A549 (cell line): ENCODE results near the gene SORCS2. TPM values are rescaled to one million over a fixed set of nuclear protein-coding genes. Genes with fewer than 3 reads are reported as not detected.

Source experiments
- ATAC-seq, 2 experiments: fragments of 200-7000 bp in 1 of 2; fragments of >200 bp in 1 of 2; cut with Nextera tagmentation in 1 of 2; cut with Tn5 transposase in 1 of 2; 3 replicates each; pipeline versions ENCODE4 v1.8.0 to v1.9.1; 2018 to 2020; ENCODE audit warnings: mild to moderate bottlenecking in 1 of 2, moderate library complexity in 1 of 2
- CTCF ChIA-PET: fragments of 300-600 bp; sonication (Branson Sonifier 250); formaldehyde crosslinking; extraction: SDS; loops from one replicate; lab custom pipeline; 2021; ENCODE audit warnings: antibody characterized with exemption, inconsistent platforms; lab: Yijun Ruan, JAX
- POLR2A ChIA-PET: fragments of 350-600 bp; formaldehyde crosslinking; extraction: SDS; loops from one replicate; lab custom pipeline; 2021; ENCODE audit warnings: antibody characterized with exemption, inconsistent platforms; lab: Yijun Ruan, JAX
- DNase-seq, 2 experiments: peaks; one replicate each; pipeline versions ENCODE4 v3.0.0 to v3.0.0-alpha.2; 2011 to 2016; ENCODE audit warnings: low read depth in 1 of 2, low spot score in 1 of 2
- FAIRE-seq: peaks from 2 replicates; lab custom pipeline; 2011; peaks lifted over from hg19 to GRCh38; lab: Jason Lieb, UNC
- H3K27ac ChIP-seq, 2 experiments: fragments of >200 bp; sonication (Bioruptor Twin); formaldehyde crosslinking; 3 replicates each; pipeline ENCODE4 v1.5.1; 2016 to 2017
- H3K4me1 ChIP-seq: fragments of >200 bp; sonication (Bioruptor Twin); formaldehyde crosslinking; 3 replicates; pipeline ENCODE4 v1.6.1; 2016
- H3K4me2 ChIP-seq: fragments of >200 bp; sonication (Bioruptor Twin); formaldehyde crosslinking; 3 replicates; pipeline ENCODE4 v1.6.1; 2016
- H3K4me3 ChIP-seq: fragments of >200 bp; sonication (Bioruptor Twin); formaldehyde crosslinking; 3 replicates; pipeline ENCODE4 v1.5.1; 2016
- H3K9me3 ChIP-seq: fragments of >200 bp; sonication (Bioruptor Twin); formaldehyde crosslinking; 3 replicates; pipeline ENCODE4 v1.6.1; 2016
- BCL3 ChIP-seq: fragments of >200 bp; sonication (Bioruptor Twin); formaldehyde crosslinking; IDR thresholded peaks from 3 replicates; pipeline ENCODE4 v1.6.1; 2016
- BHLHE40 ChIP-seq: IDR thresholded peaks from 2 replicates; pipeline ENCODE4 v1.6.1; 2012; ENCODE audit warnings: low read depth, low read length, inconsistent platforms
- CBX2 ChIP-seq: fragments of 200-600 bp; sonication (generic); IDR thresholded peaks from 2 replicates; pipeline ENCODE4 v1.6.1; 2016; ENCODE audit warnings: low read depth, mild to moderate bottlenecking, borderline replicate concordance
- CBX8 ChIP-seq: fragments of 200-600 bp; sonication (generic); IDR thresholded peaks from 2 replicates; pipeline ENCODE4 v1.6.1; 2016
- ELK1 ChIP-seq: fragments of 150-350 bp; IDR thresholded peaks from 2 replicates; pipeline ENCODE4 v1.6.1; 2014; ENCODE audit warnings: low read depth, mild to moderate bottlenecking, low read length
- EP300 ChIP-seq, 2 experiments: fragments of >200 bp; sonication (Bioruptor Twin); formaldehyde crosslinking; IDR thresholded peaks; 2 replicates in 1 of 2; 3 replicates in 1 of 2; pipeline ENCODE4 v1.6.1; 2016 to 2017
- FOSL2 ChIP-seq, 2 experiments: fragments of 450-650 bp in 1 of 2; fragments of >200 bp in 1 of 2; sonication (Bioruptor Twin) in 1 of 2; formaldehyde crosslinking; IDR thresholded peaks; 2 replicates each; pipeline versions ENCODE4 v1.5.0 to v1.6.1; 2016 to 2020; ENCODE audit warnings: mild to moderate bottlenecking in 1 of 2, moderate library complexity in 1 of 2
- FOXS1 ChIP-seq: fragments of 250-450 bp; sonication (Bioruptor Pico); IDR thresholded peaks from 2 replicates; pipeline ENCODE4 v1.5.0; 2020; ENCODE audit warnings: mild to moderate bottlenecking, moderate library complexity
- HEYL ChIP-seq: fragments of 250-450 bp; sonication (Bioruptor Pico); IDR thresholded peaks from 2 replicates; pipeline ENCODE4 v1.8.0; 2021; ENCODE audit warnings: mild to moderate bottlenecking, moderate library complexity
- JUN ChIP-seq, 2 experiments: fragments of >200 bp; sonication (Bioruptor Twin); formaldehyde crosslinking; IDR thresholded peaks; 2 replicates in 1 of 2; 3 replicates in 1 of 2; pipeline ENCODE4 v1.6.1; 2016 to 2017
- JUNB ChIP-seq: fragments of >200 bp; sonication (Bioruptor Twin); formaldehyde crosslinking; IDR thresholded peaks from 2 replicates; pipeline ENCODE4 v1.6.1; 2016
- MYC ChIP-seq: IDR thresholded peaks from 2 replicates; pipeline ENCODE4 v1.6.1; 2012; ENCODE audit warnings: mild to moderate bottlenecking, inconsistent platforms, low read length, improper control_type of control experiment, borderline replicate concordance
- RARB ChIP-seq: fragments of 250-450 bp; sonication (Bioruptor Pico); IDR thresholded peaks from 2 replicates; pipeline ENCODE4 v1.8.0; 2021; ENCODE audit warnings: mild to moderate bottlenecking, moderate library complexity
- RFX5 ChIP-seq: fragments of 450-650 bp; IDR thresholded peaks from 2 replicates; pipeline ENCODE4 v1.7.1; 2014; ENCODE audit warnings: antibody characterized with exemption, mild to moderate bottlenecking, moderate library complexity
- TFCP2L1 ChIP-seq: fragments of 250-450 bp; sonication (Bioruptor Pico); IDR thresholded peaks from 2 replicates; pipeline ENCODE4 v1.5.0; 2021; ENCODE audit warnings: mild to moderate bottlenecking
- WGBS: methylation state at CpG from one replicate; pipeline ENCODE4 v1.1.6; 2017; ENCODE audit errors: missing lambda C conversion rate; 5-methylcytosine and 5-hydroxymethylcytosine counted together
- polyA plus RNA-seq, 4 experiments: library from polyadenylated mRNA; depleted of rRNA in 3 of 4; stranded (reverse); fragments of >200 nt; fragmentation: RNase III in 1 of 4; extraction: RNeasy Plus Mini Kit Qiagen cat#74134 plus additional on column Dnase treatment in 1 of 4; gene quantifications; 2 replicates in 3 of 4; 3 replicates in 1 of 4; pipeline ENCODE4 v1.2.3, GENCODE V29; 2011 to 2017
- TF ChIP-seq, protein P1 (sequence below): IDR thresholded peaks from 2 replicates; pipeline ENCODE4 v1.6.1; 2012; ENCODE audit warnings: low read depth, borderline replicate concordance
- TF ChIP-seq, protein P2 (sequence below): IDR thresholded peaks from 2 replicates; pipeline ENCODE4 v1.6.1; 2012

The SORCS2 gene
- polyA plus RNA-seq, 2 of the 4 experiments (the other 2 are of a cell fraction), result 1.4 to 4.6 TPM

- DNase-seq, result no peak
- POLR2A ChIA-PET, result no interaction called here
- no peak for FAIRE-seq
- no peak for TF ChIP-seq BHLHE40
- TF ChIP-seq, protein P1, sequence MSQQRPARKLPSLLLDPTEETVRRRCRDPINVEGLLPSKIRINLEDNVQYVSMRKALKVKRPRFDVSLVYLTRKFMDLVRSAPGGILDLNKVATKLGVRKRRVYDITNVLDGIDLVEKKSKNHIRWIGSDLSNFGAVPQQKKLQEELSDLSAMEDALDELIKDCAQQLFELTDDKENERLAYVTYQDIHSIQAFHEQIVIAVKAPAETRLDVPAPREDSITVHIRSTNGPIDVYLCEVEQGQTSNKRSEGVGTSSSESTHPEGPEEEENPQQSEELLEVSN, result no peak
- no peak for TF ChIP-seq JUNB
- TF ChIP-seq RARB (CRISPR knock-in tag), result no peak
- TF ChIP-seq CBX8, result no peak
- no peak for TF ChIP-seq BCL3
- TF ChIP-seq FOXS1 (CRISPR knock-in tag), result no peak
- TF ChIP-seq, protein P2, sequence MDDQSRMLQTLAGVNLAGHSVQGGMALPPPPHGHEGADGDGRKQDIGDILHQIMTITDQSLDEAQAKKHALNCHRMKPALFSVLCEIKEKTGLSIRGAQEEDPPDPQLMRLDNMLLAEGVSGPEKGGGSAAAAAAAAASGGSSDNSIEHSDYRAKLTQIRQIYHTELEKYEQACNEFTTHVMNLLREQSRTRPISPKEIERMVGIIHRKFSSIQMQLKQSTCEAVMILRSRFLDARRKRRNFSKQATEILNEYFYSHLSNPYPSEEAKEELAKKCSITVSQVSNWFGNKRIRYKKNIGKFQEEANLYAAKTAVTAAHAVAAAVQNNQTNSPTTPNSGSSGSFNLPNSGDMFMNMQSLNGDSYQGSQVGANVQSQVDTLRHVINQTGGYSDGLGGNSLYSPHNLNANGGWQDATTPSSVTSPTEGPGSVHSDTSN, result no peak
- TF ChIP-seq EP300 (IDR thresholded peaks at IDR 0.05), result no peak
- TF ChIP-seq HEYL, result no peak
- TF ChIP-seq FOSL2 (IDR thresholded peaks at IDR 0.05), result no peak
- TF ChIP-seq FOSL2 (CRISPR knock-in tag; IDR thresholded peaks at IDR 0.05), result no peak
- no peak for TF ChIP-seq MYC
- no peak for TF ChIP-seq ELK1
- H3K27ac ChIP-seq, result no peak overlapping the region
- 61% methylated on average over 4 of the region's 11 CpGs for WGBS
- no peaks in the 10 kb centered on the region for H3K4me1 ChIP-seq
- no peaks in the 10 kb centered on the region for H3K9me3 ChIP-seq
- ATAC-seq, result no peak
- no peak overlapping the region for H3K4me2 ChIP-seq
- CTCF ChIA-PET, result no interaction called here
- no peak overlapping the region for H3K4me3 ChIP-seq
Observed at GRCh38 chr4:7637971-7638370, 445.6 kb downstream of the SORCS2 start.

- no peaks in the 10 kb centered on the region for H3K4me1 ChIP-seq
Observed at GRCh38 chr4:7638489-7638888, 446.2 kb downstream of the SORCS2 start.

More at GRCh38 chr4:7638489-7638888, 446.2 kb downstream of the SORCS2 start:
- DNase-seq (no peak), FAIRE-seq (no peak), ATAC-seq (no peak)
- Histone ChIP-seq H3K4me2 (no peak overlapping the region), H3K27ac (no peak overlapping the region), H3K9me3 (no peaks in the 10 kb centered on the region), H3K4me3 (no peak overlapping the region)
- 78% methylated on average over 5 of the region's 12 CpGs for WGBS
- POLR2A ChIA-PET, result no interaction called here
- CTCF ChIA-PET, result no interaction called here
- TF ChIP-seq CBX2, result no peak
- TF ChIP-seq RFX5, result no peak
- no peak for TF ChIP-seq FOSL2 (IDR thresholded peaks at IDR 0.05)
- TF ChIP-seq FOSL2 (CRISPR knock-in tag; IDR thresholded peaks at IDR 0.05), result no peak
- TF ChIP-seq BCL3, result no peak
- TF ChIP-seq TFCP2L1 (CRISPR knock-in tag), result no peak
- TF ChIP-seq JUN (IDR thresholded peaks at IDR 0.05), result no peak
- TF ChIP-seq, protein P2, result no peak
- no peak for TF ChIP-seq CBX8
- no peak for TF ChIP-seq RARB (CRISPR knock-in tag)
